Measurements from ENCODE around the gene CLASP2. TPM values are rescaled to one million over a fixed set of nuclear protein-coding genes. Genes with fewer than 3 reads are reported as not detected.
A peak's percentile ranks its signal among the peaks of the same experiment; 100 is the strongest.

The CLASP2 gene
- total RNA-seq, 2 experiments from 2014 or later, result 40.6 to 43.0 TPM

- H3K27me3 Mint-ChIP-seq, result no peaks in the 10 kb centered on the region
- ChIA-PET CTCF (interaction anchor here (1.4 to 2.0 kb wide), 2 partner anchors 8 to 142 kb away, joined by 7 read pairs; no protein-coding TSS in a partner anchor), POLR2A (no interaction called here)
- no peaks in the 10 kb centered on the region for H3K9me3 Mint-ChIP-seq
- peaks cover 17% of the 10 kb centered on the region for H3K4me1 Mint-ChIP-seq
- peaks cover 7% of the 10 kb centered on the region for H3K36me3 Mint-ChIP-seq (ENCODE audit: low read depth)
- peak overlapping the region; percentile 57 for H3K4me3 Mint-ChIP-seq
- H3K27ac Mint-ChIP-seq, result no peak overlapping the region
- peak; percentile 39 for DNase-seq
These were observed 72.9 kb downstream of the CLASP2 start for GRCh38 chr3:33645060-33645647.

GRCh38 chr3:33644582-33644981, 73.5 kb downstream of the CLASP2 start:
- no peak for DNase-seq
- ChIA-PET CTCF (interaction anchor here (0.7 to 1.4 kb wide), 2 partner anchors 8 to 142 kb away, joined by 3 to 7 read pairs; no protein-coding TSS in a partner anchor), POLR2A (no interaction called here)
- Mint-ChIP-seq H3K4me3 (no peak overlapping the region), H3K4me1 (peaks cover 17% of the 10 kb centered on the region), H3K36me3 (ENCODE audit: low read depth) (peaks cover 7% of the 10 kb centered on the region), H3K9me3 (no peaks in the 10 kb centered on the region), H3K27ac (no peak overlapping the region), H3K27me3 (no peaks in the 10 kb centered on the region)

DNA sequence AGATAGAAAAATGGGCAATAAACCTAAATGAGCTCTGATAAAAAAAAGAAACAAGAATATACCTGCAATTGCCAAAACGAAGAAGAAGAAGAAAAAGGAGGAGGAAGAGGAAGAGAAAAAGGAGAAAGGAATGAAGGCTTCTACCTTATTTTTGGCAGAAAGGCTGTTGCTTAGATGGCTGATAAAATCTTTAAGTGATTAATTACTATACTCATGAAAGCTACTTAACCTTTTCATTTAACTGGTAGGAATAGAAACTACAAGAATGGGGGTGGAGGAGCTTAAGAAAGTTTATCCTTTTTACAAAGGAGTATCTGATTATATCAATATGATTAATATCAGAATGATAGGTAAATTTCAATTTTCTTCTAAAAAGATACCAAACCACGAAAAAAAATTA, 75.2 kb downstream of the CLASP2 start:
- peaks cover 12% of the 10 kb centered on the region for H3K4me1 Mint-ChIP-seq
- H3K4me3 Mint-ChIP-seq, result no peak overlapping the region
- ChIA-PET CTCF (interaction anchor here (0.8 to 1.5 kb wide), 3 partner anchors 73 to 155 kb away, joined by 3 to 7 read pairs (median 3); partner anchors contain the start of gene PDCD6IP), POLR2A (interaction anchor here (0.9 kb wide), 1 partner anchor 155 kb away, joined by 3 read pairs; the partner anchor contains the start of gene PDCD6IP)
- no peaks in the 10 kb centered on the region for H3K9me3 Mint-ChIP-seq
- DNase-seq, result no peak
- H3K27ac Mint-ChIP-seq, result no peak overlapping the region
- no peaks in the 10 kb centered on the region for H3K27me3 Mint-ChIP-seq
- H3K36me3 Mint-ChIP-seq (ENCODE audit: low read depth), result peaks cover 7% of the 10 kb centered on the region

DNA sequence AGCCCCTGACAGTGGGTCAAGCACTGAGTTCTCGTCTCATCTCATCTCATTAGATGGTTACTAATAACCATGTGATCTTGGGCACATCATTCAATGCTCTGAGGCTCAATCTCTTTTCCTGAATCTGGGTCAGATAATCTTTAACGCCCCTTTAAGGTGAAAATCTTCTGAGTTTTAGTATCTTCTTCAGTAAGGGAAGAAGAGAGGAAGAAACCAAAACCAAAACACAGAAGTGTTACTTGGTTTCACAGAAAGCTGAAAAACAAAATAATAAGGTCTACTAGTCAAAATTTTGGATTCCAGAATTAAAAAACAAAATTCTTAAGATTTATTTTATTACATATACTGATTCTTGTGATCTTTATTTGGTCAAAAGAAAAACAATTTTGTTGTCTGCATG, 78.2 kb downstream of the CLASP2 start:
- Mint-ChIP-seq H3K27me3 (no peaks in the 10 kb centered on the region), H3K4me3 (no peak overlapping the region), H3K9me3 (no peaks in the 10 kb centered on the region), H3K4me1 (peaks cover 3% of the 10 kb centered on the region), H3K27ac (no peak overlapping the region), H3K36me3 (ENCODE audit: low read depth) (peaks cover 7% of the 10 kb centered on the region)
- ChIA-PET POLR2A (no interaction called here), CTCF (interaction anchor here (1.4 to 2.3 kb wide), 2 partner anchors 147 to 508 kb away, joined by 3 to 7 read pairs; no protein-coding TSS in a partner anchor)
- no peak for DNase-seq

- DNase-seq, result no peak
- Mint-ChIP-seq H3K9me3 (no peaks in the 10 kb centered on the region), H3K4me3 (no peak overlapping the region), H3K4me1 (peaks cover under 1% of the 10 kb centered on the region), H3K36me3 (ENCODE audit: low read depth) (peaks cover under 1% of the 10 kb centered on the region), H3K27ac (no peak overlapping the region), H3K27me3 (no peaks in the 10 kb centered on the region)
- ChIA-PET POLR2A (no interaction called here), CTCF (interaction anchor here (0.6 to 2.5 kb wide), 9 partner anchors 8 to 506 kb away, joined by 3 to 25 read pairs (median 5); no protein-coding TSS in a partner anchor)
These were observed 80.6 kb downstream of the CLASP2 start for GRCh38 chr3:33637482-33637881.

- Mint-ChIP-seq H3K27me3 (no peaks in the 10 kb centered on the region), H3K4me3 (no peak overlapping the region), H3K9me3 (no peaks in the 10 kb centered on the region), H3K36me3 (ENCODE audit: low read depth) (no peaks in the 10 kb centered on the region), H3K27ac (no peak overlapping the region), H3K4me1 (no peaks in the 10 kb centered on the region)
- ChIA-PET CTCF (interaction anchor here (1.0 to 2.5 kb wide), 8 partner anchors 9 to 505 kb away, joined by 3 to 25 read pairs (median 6); no protein-coding TSS in a partner anchor), POLR2A (no interaction called here)
- no peak for DNase-seq
These were observed 81.8 kb downstream of the CLASP2 start for GRCh38 chr3:33636125-33636850.

GRCh38 chr3:33634262-33634661, 83.8 kb downstream of the CLASP2 start:
- no peaks in the 10 kb centered on the region for H3K9me3 Mint-ChIP-seq
- ChIA-PET POLR2A (no interaction called here), CTCF (interaction anchor here (5.9 kb wide), 1 partner anchor 152 kb away, joined by 33 read pairs; no protein-coding TSS in a partner anchor)
- no peaks in the 10 kb centered on the region for H3K27me3 Mint-ChIP-seq
- no peaks in the 10 kb centered on the region for H3K4me1 Mint-ChIP-seq
- no peak overlapping the region for H3K4me3 Mint-ChIP-seq
- DNase-seq, result no peak
- no peaks in the 10 kb centered on the region for H3K36me3 Mint-ChIP-seq (ENCODE audit: low read depth)
- no peak overlapping the region for H3K27ac Mint-ChIP-seq

DNA sequence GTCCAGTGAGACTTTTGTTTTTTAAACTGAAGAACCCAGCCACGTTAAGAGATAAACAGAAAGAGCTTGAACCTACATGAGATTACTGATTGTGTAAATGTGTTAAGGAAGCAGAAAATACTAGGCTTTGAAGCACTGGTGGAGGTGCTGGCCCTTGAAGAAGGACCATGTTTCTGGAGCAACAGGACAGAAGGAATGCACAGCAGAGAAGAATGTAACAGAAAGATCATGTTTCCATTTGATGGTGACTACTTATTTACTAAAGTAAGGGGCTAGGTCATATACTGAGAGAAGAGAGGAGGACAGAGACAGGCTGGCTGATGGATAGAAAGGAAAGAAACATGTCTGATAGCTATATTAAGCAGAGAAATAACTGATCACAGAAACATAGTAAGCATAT, 88.8 kb downstream of the CLASP2 start:
- Mint-ChIP-seq H3K27me3 (no peaks in the 10 kb centered on the region), H3K9me3 (no peaks in the 10 kb centered on the region)
- CTCF ChIA-PET, result interaction anchor here (0.5 kb wide), 1 partner anchor 21 kb away, joined by 3 read pairs; no protein-coding TSS in a partner anchor

GRCh38 chr3:33624756-33625155, 93.3 kb downstream of the CLASP2 start:
- POLR2A ChIA-PET, result no interaction called here

More for the DNA sequence above, 88.8 kb downstream of the CLASP2 start:
- no peak for DNase-seq
- Mint-ChIP-seq H3K36me3 (ENCODE audit: low read depth) (no peaks in the 10 kb centered on the region), H3K4me3 (no peak overlapping the region), H3K4me1 (no peaks in the 10 kb centered on the region), H3K27ac (no peak overlapping the region)
- POLR2A ChIA-PET, result no interaction called here

GRCh38 chr3:33613041-33613440, 105.0 kb downstream of the CLASP2 start:
- no peaks in the 10 kb centered on the region for H3K4me1 Mint-ChIP-seq
- ChIA-PET CTCF (no interaction called here), POLR2A (no interaction called here)
- H3K27me3 Mint-ChIP-seq, result no peaks in the 10 kb centered on the region
- H3K36me3 Mint-ChIP-seq (ENCODE audit: low read depth), result peaks cover 18% of the 10 kb centered on the region
- H3K9me3 Mint-ChIP-seq, result no peaks in the 10 kb centered on the region
- H3K4me3 Mint-ChIP-seq, result no peak overlapping the region
- H3K27ac Mint-ChIP-seq, result no peak overlapping the region
- DNase-seq, result no peak

More at GRCh38 chr3:33624756-33625155, 93.3 kb downstream of the CLASP2 start:
- Mint-ChIP-seq H3K36me3 (ENCODE audit: low read depth) (peaks cover 3% of the 10 kb centered on the region), H3K27ac (no peak overlapping the region), H3K4me1 (no peaks in the 10 kb centered on the region), H3K9me3 (no peaks in the 10 kb centered on the region), H3K27me3 (no peaks in the 10 kb centered on the region), H3K4me3 (no peak overlapping the region)
- DNase-seq, result no peak
- CTCF ChIA-PET, result no interaction called here

- Mint-ChIP-seq H3K9me3 (no peaks in the 10 kb centered on the region), H3K36me3 (ENCODE audit: low read depth) (peaks cover 20% of the 10 kb centered on the region), H3K27ac (no peak overlapping the region), H3K4me3 (no peak overlapping the region), H3K4me1 (no peaks in the 10 kb centered on the region), H3K27me3 (no peaks in the 10 kb centered on the region)
- DNase-seq, result no peak
- POLR2A ChIA-PET, result no interaction called here
- CTCF ChIA-PET, result no interaction called here
These were observed 105.4 kb downstream of the CLASP2 start for GRCh38 chr3:33612607-33613006.

GRCh38 chr3:33602829-33603228, 115.2 kb downstream of the CLASP2 start:
- no peak for DNase-seq
- Mint-ChIP-seq H3K36me3 (ENCODE audit: low read depth) (peaks cover 45% of the 10 kb centered on the region), H3K27me3 (no peaks in the 10 kb centered on the region), H3K4me3 (no peak overlapping the region), H3K4me1 (no peaks in the 10 kb centered on the region), H3K27ac (no peak overlapping the region), H3K9me3 (no peaks in the 10 kb centered on the region)
- ChIA-PET POLR2A (no interaction called here), CTCF (no interaction called here)

- H3K4me1 Mint-ChIP-seq, result no peaks in the 10 kb centered on the region
- H3K4me3 Mint-ChIP-seq, result no peak overlapping the region
- H3K36me3 Mint-ChIP-seq (ENCODE audit: low read depth), result peaks cover 11% of the 10 kb centered on the region
- no peaks in the 10 kb centered on the region for H3K9me3 Mint-ChIP-seq
- ChIA-PET CTCF (no interaction called here), POLR2A (no interaction called here)
- H3K27ac Mint-ChIP-seq, result no peak overlapping the region
- H3K27me3 Mint-ChIP-seq, result no peaks in the 10 kb centered on the region
- DNase-seq, result no peak
These were observed 120.8 kb downstream of the CLASP2 start for GRCh38 chr3:33597257-33597689.
